HT-29 (cell line): ENCODE measurements around the gene RRAS. TPM values are rescaled to one million over a fixed set of nuclear protein-coding genes. Genes with fewer than 3 reads are reported as not detected.

Experiments
- DNase-seq: peaks from one replicate; pipeline ENCODE4 v3.0.0-alpha.2; 2015; ENCODE audit warnings: low spot score
- small RNA-seq: library from RNA; depleted of rRNA; stranded (forward); fragments of <200 nt; gene quantifications from one replicate; pipeline ENCODE3, GENCODE V24; 2014
- total RNA-seq: library from RNA; depleted of rRNA; stranded (reverse); fragments of >200 nt; shearing (Covaris generic); gene quantifications from 2 replicates; pipeline ENCODE4 v1.2.3, GENCODE V29; 2014; rRNA removed

RRAS gene
- total RNA-seq, 1 experiment from 2014 or later: 33.1 TPM

- no peak for DNase-seq
These were observed 44.0 kb downstream of the RRAS start for GRCh38 chr19:49595819-49596404.

GRCh38 chr19:49594993-49595818 lies 44.7 kb downstream of the RRAS start:
- no peak for DNase-seq

GRCh38 chr19:49594157-49594992 lies 45.6 kb downstream of the RRAS start:
- DNase-seq: no peak

- DNase-seq: peak; percentile 98
These were observed 46.5 kb downstream of the RRAS start for GRCh38 chr19:49593233-49594113.

- peak; percentile 75 for DNase-seq
These were observed 47.3 kb downstream of the RRAS start for GRCh38 chr19:49592486-49593232.

- peak; percentile 66 for DNase-seq
These were observed 48.0 kb downstream of the RRAS start for GRCh38 chr19:49591731-49592485.

- DNase-seq: peak; percentile 75
These were observed 48.8 kb downstream of the RRAS start, which contains the start of gene PRR12 for GRCh38 chr19:49590971-49591730. Gene PRR12, plus strand, starts transcription at chr19:49591182. Its CDS starts 473 bp downstream, at chr19:49591655.

- DNase-seq: peak; percentile 100
These were observed 49.6 kb downstream of the RRAS start for GRCh38 chr19:49590071-49590970.

- DNase-seq: peak; percentile 40
These were observed 50.4 kb downstream of the RRAS start for GRCh38 chr19:49589502-49589905.

- no peak for DNase-seq
These were observed 51.4 kb downstream of the RRAS start for GRCh38 chr19:49588365-49589122.

GRCh38 chr19:49587227-49587626 lies 52.7 kb downstream of the RRAS start:
- no peak for DNase-seq

Small RNAs within 50 kb of the gene (small RNA-seq; reads per million reads assigned to genes)
- not detected for gene MIR5088

Other genes with a start within 250 kb of the RRAS start
- gene PTH2, start 216.7 kb downstream of the RRAS start, total RNA-seq: not detected in 2 replicates
- gene GFY, start 214.8 kb downstream of the RRAS start, total RNA-seq: not detected in 2 replicates
- 0.13 and 0.18 TPM in 2 replicates for gene SLC17A7, start 198.6 kb downstream of the RRAS start, total RNA-seq
- 337 and 351 TPM in 2 replicates for gene PIH1D1, start 188.3 kb downstream of the RRAS start, total RNA-seq
- 214 and 224 TPM in 2 replicates for gene ALDH16A1, start 186.9 kb downstream of the RRAS start, total RNA-seq
- 1.6 and 2.1 TPM in 2 replicates for gene FLT3LG, start 165.9 kb downstream of the RRAS start, total RNA-seq
- gene RPL13A, start 152.5 kb downstream of the RRAS start, total RNA-seq: 7,406 and 7,983 TPM in 2 replicates
- gene RPS11, start 143.7 kb downstream of the RRAS start, total RNA-seq: 5,724 and 5,984 TPM in 2 replicates
- gene FCGRT, start 127.5 kb downstream of the RRAS start, total RNA-seq: 150 and 176 TPM in 2 replicates
- gene RCN3, start 112.1 kb downstream of the RRAS start, total RNA-seq: 17.6 and 25.6 TPM in 2 replicates
- gene NOSIP, start 59.6 kb downstream of the RRAS start, total RNA-seq: 247 and 262 TPM in 2 replicates
- gene PRRG2, start 58.8 kb downstream of the RRAS start, total RNA-seq: 25.8 and 26.3 TPM in 2 replicates
- 15.0 and 15.3 TPM in 2 replicates for gene PRR12, start 49.0 kb downstream of the RRAS start, total RNA-seq
- gene SCAF1, start 2.1 kb upstream of the RRAS start, total RNA-seq: 58.6 and 67.6 TPM in 2 replicates
- gene IRF3, start 25.7 kb upstream of the RRAS start, total RNA-seq: 380 and 432 TPM in 2 replicates
- 78.2 and 100 TPM in 2 replicates for gene BCL2L12, start 25.8 kb upstream of the RRAS start, total RNA-seq
- gene PRMT1, start 37.1 kb upstream of the RRAS start, total RNA-seq: 922 and 995 TPM in 2 replicates
- gene ADM5, start 49.5 kb upstream of the RRAS start, total RNA-seq: 9.2 and 10.0 TPM in 2 replicates
- 0.47 and 1.4 TPM in 2 replicates for gene CPT1C, start 51.0 kb upstream of the RRAS start, total RNA-seq
- gene TSKS, start 123.2 kb upstream of the RRAS start, total RNA-seq: not detected in 2 replicates
- 122 and 131 TPM in 2 replicates for gene AP2A1, start 126.9 kb upstream of the RRAS start, total RNA-seq
- 2.0 and 3.1 TPM in 2 replicates for gene FUZ, start 173.1 kb upstream of the RRAS start, total RNA-seq
- 88.3 and 91.9 TPM in 2 replicates for gene MED25, start 178.1 kb upstream of the RRAS start, total RNA-seq
- 188 and 218 TPM in 2 replicates for gene PTOV1, start 211.0 kb upstream of the RRAS start, total RNA-seq
- 215 and 243 TPM in 2 replicates for gene PNKP, start 227.4 kb upstream of the RRAS start, total RNA-seq
- 89.9 and 96.4 TPM in 2 replicates for gene AKT1S1, start 237.2 kb upstream of the RRAS start, total RNA-seq
- gene TBC1D17, start 237.6 kb upstream of the RRAS start, total RNA-seq: 34.5 and 38.4 TPM in 2 replicates